Activated effector memory CD4-positive, alpha-beta T cell treated with anti-CD3 and anti-CD28 coated beads, Interleukin-2, amount 50 U/mL, for 16 hours (primary cell): ENCODE results near the gene RNF121.

Source experiments
- DNase-seq: peaks from one replicate; pipeline ENCODE4 v3.0.0-alpha.2; 2020

RNF121 gene

DNA sequence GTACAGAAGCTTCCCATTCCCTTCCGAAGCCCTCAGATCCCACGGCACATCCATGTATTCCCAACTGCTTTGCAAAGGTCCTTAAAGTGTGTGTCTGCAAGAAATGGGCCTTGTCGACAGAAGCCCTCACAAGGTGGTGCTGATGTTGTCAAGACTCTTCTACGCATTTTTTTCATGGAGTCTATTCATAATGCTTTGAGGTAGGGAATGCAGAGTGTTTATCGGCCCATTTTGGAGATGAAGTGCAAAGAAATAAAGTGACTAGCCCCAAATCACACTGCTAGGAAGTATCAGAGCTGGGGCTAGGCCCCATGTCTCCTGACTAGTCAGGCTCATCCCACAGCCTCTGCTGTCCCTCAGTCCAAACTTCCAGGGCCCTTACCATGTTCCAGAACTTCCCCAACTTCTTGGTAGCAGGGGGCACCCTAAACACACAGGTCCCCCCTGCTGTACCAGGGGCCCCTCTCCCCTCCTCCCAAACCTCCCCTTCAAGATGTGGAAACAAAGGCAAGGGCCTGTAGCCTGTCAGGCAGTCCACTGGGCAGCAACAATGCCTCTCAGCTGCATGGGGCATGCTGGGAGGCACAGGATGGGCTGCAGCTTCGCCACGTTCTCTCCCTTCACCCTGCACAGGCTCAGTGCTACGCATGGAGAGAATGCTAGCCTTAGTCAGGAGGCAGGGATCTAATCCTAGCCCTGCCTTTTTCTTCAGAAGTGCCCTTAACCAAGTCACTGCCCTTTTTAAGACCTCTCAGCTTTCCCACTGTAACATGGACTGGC, 77.7 kb downstream of the RNF121 start:
- no peak for DNase-seq

DNA sequence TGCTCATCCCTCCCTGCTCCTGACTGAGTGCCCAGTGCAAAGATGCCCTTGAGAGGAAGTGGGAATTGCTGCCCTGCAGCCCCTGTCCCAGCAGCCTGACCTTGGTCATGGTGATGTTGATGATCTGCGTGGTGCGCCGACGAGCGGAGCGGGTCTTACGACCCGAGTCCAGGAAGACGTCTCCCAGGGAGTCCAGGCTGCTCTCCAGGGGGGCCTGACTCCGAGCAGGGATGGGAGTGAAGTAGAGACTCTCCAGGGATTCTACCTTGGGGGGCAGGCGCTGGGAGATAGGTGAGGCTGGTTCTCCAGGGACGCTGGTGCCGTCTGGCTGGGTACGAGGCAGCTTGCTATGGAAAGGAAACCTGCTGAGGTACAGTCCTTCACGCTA, 78.2 kb downstream of the RNF121 start:
- peak; percentile 49 for DNase-seq

DNA sequence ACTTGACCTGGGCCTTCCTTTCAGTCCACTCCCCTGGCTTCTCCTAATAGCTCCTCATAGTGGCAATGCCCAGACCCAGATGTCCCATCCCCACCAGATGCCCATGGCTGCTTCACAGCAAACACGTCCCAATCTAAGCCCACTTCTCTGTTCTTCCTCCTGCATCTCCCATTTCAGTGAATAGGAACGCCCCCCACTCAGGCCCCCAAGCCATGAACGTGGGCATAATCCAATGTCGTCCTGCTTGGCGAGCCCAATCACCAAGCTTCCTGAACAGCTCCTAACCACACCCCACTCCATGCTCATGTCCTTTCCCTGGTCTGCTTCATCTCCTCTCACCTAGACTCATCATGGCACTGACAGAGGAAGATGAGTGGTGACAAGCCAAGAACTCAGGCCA, 78.7 kb downstream of the RNF121 start:
- no peak for DNase-seq

DNA sequence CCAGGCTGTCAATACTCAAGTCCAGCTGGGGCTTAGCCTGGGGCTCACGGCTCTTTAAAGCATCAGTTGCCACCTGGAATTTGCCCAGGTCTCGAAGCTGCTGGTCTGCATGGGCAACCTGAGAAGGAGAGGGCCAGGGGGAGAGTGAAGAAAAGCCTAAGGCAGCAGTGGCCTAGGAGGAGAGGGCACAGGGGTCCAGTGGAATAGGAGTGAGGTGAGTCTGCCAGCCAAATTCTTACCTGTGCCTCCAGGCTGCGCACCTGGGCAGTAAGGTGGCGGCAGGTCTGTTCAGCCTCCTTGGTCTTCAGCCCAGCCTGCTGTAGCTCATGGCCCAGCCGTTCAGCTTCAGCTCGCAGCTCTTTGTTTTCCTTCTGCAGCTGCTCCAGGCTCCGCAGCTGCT, 79.9 kb downstream of the RNF121 start:
- no peak for DNase-seq

DNA sequence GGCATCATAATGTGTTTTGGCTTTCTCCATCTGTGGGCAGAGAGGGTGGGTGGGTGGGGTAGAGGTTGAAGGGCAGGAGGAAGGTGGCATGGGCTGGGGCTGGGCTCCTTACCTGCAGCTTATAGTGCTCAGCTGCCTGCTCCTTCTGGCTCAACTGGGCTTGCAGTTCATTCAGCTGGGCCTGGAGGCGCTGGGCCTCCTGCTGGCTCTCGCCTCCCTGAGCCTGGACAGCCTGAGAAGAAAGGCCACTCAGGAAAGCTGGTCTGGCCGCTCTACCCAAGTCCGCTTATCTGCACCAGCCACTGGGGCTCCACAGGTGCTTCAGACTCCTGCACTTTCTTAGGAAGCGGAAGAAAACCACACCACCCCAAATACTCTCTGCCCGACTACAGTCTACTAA, 80.3 kb downstream of the RNF121 start:
- DNase-seq, result no peak

DNA sequence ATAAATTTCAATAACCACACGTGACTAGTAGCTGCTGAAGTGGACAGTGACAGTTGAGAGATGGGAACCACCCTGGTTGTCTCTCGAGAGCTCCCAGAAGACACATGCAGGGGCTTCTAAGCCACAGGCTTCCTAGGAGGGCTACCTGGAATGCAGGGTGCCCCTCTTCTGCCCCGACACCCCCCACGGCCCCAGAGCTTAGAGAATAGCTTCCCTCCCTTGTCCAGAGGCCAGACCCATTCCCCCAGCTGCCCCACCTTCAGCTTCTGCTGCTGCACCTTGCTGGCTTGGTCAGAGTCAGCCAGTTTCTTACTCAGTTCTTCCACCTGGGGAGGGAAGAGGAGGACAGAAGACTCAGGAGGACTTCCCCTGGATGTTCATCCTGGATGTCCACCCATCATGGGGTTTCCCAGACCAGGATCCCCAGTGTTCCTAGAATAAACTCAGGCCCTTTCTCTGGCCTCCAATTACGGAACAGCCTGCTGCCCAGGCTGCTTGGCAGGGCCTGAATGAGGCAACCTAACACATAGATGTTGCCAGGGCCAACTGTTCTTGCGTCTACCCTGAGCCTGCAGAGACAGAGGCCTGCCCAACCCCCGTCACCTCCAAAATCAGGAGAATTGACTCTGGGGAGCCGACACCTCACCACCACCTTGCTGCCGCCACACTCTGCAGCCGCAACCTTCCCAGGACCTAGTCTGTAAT, 81.8 kb downstream of the RNF121 start:
- DNase-seq, result peak; percentile 50

DNA sequence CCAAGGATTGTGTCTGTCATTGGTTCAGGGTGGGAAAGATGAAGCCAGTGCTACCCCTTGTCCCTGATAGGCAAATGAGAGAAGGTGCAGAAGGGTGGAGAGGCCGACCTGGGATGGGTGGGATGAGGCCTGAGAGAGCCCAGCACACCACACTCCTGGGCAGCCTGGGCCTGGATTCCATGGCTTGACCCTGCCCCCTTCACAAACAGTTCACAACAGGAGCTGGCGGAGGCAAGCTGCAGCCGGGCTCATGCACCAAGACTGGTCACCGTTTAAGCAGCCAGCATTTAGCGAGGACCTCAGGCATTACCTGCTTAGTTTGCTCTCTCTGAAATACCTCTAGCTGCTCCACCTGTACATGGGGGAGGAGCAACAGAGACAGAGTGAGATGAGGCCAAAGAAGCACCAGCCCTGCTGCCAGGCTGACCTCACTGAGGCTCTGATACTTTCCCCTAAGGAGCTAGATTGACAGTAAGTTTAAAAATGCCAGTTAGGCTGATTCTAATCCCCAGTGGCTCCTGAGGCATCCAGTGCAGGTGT, 83.3 kb downstream of the RNF121 start:
- peak; percentile 34 for DNase-seq

DNA sequence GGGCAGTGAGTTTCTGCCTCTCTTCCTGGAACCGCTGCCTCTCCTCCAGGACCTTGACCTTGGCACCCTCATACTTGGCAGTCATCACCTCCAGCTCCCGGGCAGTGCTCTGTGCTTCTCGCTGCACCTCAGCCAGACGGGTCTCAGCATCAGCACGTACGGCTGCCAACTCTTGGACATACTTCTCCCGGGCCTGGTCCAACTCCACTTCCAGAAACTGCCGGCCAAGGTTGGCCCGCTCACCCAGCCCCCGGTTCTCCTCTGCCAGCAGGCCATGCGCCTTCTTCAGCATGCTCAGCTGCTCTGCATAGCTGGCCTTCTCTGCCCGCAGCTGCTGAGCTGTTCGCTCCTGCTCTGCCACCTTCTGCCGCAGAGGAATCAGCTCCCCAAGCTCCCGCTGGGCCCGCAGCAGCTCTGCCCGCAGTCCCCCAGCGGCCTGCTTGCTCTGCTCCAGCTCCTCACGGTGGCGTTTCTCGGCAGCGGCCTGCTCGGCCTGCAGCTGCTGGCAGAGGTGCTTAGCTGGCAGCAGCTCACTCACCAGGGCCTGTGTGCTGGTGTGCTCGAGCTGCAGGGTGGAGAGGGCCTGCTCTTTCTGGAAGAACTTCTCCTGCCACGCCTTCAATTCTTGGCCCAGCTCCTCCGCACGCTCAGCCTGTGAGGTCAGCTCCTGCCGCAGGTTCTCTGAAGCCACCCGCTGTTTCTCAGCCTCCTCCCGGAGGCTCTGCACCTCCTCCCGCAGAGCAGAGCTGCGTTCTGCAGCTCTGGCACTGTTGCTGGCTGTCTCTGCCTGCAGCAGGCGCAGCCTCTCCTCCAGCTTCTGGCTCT, 84.3 kb downstream of the RNF121 start:
- peak; percentile 46 for DNase-seq

DNA sequence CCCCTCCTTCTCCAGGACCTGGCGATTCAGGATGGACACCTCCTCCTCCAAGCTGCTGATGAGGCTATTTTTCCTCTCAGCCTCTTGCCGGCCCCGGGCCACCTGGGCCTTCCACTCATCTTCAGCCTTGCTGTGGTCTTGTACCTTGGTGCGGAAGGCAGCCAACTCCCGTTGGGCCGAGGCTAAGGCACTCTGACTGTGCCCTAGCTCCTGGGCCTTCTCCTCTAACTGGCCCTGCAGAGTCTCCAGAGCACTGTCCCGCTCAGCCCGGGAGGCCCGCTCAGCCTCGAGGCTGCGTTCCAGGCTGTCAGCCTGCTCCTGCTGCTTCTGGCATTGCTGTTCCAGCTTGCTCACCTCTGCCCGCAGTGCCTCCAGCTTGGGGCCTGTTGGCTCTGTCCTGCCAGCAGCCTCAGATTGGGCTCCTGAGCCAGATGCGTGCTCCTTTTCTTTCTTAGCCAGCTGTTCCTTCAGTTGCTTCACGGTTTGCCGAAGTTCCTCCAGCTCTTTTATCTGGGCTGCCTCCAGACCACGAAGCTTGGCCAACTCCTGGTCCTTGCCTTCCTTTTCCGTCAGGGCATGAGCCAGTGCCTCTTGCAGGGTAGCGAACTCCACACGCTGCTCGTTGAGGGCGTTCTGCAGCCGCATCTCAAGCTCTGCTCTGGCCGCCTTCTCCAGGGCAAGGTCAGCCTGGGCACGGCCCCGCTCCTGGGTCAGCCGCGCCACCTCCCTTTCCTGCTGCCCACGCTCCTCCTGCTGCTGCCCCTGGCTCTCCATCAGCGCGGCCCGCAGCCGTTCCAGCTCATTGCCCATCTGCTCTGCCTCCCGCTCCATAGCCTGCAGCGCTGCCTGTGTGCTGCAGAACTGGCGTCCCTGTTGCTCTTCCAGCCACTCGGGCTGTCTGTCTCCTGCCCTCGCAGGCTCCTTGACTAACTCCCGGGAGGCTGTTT, 85.2 kb downstream of the RNF121 start:
- peak; percentile 39 for DNase-seq

DNA sequence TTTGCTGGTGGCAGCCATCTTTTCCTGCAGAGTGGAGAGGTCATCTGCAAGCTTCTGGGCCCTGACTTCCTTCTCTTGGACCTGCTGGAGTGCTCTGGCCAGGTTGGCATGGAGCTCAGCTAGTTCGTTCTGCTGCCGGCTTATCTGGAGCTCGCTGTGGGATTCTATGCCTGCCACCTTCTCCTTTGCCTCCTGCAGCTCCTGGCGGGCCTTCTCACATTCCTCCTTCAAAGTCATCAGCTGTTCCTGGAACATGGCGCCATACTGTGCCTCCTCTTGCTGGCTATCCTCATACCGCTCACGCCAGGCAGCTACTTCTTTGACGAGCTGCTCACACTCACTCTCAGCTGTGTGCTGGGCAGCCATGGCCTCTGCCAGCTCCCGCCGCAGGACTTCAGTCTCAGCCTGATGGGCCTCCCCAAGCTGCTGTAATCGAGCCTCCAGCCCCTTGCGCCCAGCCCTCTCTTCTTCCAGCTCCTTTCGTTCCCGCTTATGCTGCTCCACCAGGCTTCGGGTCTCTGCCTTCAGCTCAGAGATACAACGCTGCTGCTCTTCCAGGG, 86.0 kb downstream of the RNF121 start:
- no peak for DNase-seq

DNA sequence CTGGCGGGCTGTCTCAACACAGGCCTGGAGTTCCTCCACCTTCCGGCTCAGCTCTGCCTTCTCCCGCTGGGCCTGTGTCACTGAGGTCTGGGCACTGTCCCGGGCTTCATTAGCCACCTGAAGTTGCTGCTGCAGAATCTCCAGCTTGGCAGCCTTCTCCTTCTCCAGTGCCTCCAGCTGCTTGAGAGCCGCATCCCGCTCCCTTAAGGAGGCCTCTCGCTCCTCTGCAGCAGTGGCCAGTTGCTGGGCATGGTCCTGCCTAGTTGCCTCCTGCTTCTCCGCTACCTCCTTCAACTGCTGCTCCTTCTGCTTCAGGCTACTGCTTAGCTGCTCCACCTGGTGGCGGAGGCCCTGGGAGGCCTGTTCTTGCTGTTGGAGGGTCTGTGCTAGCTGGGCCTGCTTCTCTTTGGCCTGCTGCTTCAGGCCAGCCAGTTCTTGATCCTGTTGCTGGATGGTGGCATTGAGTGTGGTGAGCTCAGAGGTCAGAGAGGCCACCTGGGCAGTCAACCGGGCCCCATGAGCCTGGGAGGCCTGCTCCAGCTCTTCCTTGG, 86.7 kb downstream of the RNF121 start:
- peak; percentile 62 for DNase-seq

DNA sequence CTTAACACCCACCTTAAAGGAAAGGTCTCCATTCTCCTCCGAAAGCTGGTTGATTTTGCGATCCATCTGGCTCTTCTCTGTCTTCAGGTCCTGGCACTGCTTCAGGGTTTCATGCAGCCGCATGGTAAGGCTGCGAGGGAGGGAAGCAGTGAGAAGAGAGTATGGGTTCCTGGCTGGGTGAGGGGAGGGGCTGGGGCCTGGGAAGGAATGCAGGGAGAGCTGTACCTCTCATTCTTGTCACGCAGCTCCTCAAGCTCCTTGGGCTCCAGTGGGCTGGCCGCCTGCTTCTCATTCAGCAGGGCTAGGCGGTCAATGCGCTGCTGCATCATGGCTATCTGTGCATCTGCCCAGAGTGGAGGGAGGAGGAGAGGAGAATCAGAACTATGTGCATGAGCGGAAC, 89.3 kb downstream of the RNF121 start:
- DNase-seq, result no peak

DNA sequence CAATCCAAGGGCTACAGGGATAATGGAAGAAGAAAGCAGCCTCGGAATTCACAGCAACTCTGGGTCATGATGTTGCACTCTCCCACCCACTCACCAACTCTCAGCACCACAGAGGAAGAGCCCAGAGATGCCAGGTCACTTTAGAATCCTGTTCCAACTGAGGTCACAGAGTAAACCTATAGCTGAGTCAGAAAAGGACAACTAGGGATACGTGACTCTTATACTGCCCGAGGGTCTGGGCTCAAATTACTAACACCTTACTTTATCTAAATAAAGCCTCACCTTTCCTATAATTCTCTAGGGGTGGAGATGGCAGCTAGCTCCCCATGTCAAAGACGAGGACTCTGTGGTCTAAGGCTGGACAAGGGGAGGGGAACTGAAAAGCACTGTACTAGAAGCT, 94.5 kb downstream of the RNF121 start:
- DNase-seq, result no peak

DNA sequence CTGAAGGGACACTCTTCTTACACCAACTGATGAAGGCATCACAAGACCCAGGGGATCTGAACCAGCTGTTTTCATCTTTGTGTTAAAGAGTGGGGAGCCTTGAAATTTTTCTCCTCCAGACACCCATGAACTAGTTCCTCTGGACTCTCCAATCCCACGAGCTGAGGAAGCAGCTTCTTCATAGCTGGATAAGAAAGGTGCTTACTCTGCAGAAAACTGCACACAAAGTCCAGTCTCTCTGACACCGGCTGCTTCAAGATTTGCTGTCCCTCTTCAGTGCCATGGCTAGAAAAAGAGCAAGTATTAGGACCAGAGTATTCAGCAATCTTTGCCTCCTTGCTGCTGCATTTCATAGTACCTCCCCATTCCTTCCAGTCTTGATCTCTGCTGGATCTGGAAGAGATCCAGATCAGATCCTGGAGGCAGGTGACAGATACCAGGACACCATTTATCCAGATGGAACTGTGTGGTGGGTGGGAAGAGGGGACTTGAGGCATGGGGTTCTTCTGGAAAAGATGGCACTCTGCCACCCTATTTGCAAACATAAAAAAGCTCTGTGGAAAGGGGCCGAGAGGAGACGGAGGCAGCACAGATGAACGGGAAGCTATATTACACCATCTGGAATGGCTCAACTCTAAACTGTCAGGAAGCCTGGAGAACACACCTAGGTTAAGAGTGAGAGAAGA, 95.4 kb downstream of the RNF121 start:
- DNase-seq, result no peak

DNA sequence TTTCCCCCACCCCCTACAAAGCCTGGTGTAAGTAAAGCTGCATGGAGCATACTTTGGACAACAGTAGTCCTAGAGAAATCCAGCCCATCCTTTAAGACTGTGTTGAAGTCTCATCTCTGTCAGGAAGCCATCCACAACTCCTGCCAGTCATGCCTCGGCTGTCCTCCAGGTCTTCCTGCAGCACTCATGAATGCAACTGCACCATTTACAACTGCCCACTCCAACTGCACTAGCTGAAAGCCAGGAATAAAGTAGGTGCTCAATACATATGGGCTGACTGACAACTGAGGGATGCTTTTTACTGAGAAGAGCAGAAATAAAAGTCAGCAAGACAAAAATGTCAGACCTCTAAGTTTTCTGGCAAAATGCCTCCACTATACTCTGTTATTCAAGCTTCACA, 97.2 kb downstream of the RNF121 start:
- DNase-seq, result no peak

DNA sequence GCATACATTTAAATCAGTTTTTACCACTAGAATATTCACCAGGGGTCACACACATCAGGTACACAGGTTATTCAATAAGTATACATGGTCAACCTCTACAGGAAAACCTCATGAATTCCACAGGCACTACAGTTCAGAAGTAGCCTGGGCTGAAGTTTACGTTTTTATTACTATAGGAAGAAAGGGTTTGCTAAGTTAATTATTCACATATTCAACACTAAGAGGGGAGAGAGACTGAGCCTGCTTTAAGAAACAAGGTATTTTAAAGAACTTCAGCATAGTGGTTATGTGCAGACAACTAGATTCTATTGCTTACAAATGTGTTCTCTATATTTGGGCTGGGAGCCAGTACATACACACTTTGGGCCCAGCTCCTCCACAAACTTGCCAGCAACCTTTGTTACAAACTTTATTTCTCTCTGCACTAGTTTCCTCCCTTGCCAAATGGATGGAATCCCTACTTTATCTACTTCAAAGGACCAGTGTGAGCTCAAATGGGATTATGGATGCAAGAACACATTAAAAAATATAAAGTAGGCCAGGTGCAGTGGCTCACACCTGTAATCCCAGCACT, 101.7 kb downstream of the RNF121 start:
- no peak for DNase-seq

DNA sequence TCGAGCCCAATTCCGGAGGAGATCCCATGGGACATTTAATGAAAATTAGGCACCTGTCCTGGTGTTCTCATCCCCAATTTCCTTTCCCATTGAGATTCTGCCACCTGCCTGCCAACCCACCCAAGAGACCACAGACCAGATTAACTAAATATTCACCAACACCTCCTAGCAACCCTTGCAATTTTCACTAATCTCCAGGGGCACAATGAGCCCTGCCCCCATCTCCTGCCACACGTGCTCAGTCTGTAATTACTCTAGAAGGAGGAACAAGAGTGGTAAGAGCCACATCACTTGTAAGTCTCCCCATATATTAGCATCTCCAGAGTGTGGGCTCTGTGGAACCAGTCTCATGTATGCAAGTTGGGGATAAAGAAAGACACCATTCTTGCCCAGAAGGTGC, 107.8 kb downstream of the RNF121 start:
- no peak for DNase-seq

DNA sequence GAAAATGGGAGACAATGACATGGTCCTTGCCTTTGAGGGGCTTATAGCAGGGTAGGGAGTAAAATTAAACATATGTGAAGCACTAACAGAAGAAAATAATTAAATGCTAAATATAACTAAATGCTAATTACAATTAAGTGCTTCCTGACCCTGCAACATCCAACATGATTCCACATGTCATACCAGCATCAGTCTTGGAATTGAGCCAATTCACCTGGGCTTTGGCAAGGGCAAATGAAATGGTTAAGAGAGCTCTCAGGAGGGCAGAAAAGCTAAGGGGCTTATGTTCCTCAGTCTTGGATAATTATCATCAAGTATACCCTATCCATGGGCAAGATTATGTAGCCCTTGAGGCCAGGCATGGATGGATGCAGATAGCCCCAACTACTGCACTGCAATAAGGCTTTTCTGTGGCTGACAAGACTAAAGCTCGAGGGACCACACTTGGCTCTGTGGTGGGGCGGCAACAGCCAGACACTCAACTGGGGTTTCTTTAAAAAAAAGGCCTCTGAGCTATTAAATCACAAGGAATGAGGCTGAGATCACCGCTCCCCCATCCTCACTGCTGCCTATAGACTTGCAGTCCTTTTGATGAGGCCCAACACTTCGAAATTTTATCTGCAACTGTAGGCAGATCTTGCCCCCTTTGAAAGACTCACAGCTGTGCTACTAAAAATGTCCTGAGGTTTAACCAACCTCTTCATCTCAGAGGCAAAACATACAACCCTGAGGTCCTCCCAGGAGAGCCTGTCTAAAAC, 108.9 kb downstream of the RNF121 start:
- DNase-seq, result no peak

DNA sequence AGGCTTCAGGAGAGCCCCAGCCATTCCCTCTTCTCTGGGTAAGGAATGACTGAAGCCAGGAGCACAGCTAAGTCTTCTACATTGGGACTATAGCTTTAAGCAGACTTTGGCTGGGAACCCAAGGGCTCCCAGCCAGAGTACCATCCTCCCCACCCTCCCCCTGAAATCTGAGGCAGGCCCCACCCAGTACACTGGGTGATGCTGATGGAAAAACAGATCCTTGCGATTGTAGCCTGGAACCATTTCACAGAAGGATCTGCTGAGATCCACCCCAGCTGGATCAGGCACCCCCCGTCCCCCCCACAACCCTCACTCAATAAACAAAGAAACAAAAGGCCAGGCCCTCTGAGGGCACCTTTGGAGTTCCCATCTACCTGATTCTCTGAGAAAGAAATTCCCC, 109.6 kb downstream of the RNF121 start:
- DNase-seq, result no peak
